ENCODE data around the gene SOCS3. TPM values are rescaled to one million over a fixed set of nuclear protein-coding genes. Genes with fewer than 3 reads are reported as not detected.
A peak's percentile ranks its signal among the peaks of the same experiment; 100 is the strongest.

Gene SOCS3
- total RNA-seq, 1 experiment from 2014 or later, result 28.9 TPM

GRCh38 chr17:78324391-78325075, 35.3 kb downstream of the SOCS3 start:
- Histone ChIP-seq H3K27ac (peak overlapping the region; percentile 38), H3K4me3 (peak overlapping the region; percentile 20), H3K9me3 (replicated peaks) (no peaks in the 10 kb centered on the region), H3K36me3 (no peaks in the 10 kb centered on the region), H3K4me1 (peaks cover 30% of the 10 kb centered on the region), H3K27me3 (no peaks in the 10 kb centered on the region)
- peak; percentile 91 to 95 for DNase-seq

DNA sequence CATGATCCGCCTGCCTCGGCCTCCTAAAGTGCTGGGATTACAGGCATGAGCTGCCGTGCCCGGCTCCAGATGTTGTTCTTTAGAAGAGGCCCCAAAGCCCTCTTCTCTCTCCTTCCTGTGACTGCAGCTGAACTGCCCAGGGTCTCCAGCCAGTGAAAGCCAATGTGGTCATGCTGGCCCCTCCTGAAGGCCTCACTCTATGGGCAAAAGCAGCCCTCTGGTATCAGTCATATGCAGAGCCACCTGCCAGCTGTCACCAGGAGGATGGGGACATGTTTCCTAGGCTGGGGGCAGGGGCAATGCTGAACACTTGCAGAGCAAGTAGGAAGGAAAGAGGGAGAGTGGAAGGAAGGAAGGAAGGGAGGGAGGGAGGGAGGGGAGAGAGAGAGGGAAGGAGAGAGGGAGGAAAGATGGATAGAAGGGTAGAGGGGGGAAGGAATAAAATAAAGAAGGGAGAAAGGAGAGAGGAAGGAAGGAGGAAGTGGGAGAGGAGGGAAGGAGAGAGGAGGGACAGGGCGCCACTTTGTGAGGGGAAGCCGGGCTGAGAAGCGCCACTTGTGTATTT, 36.0 kb downstream of the SOCS3 start:
- Histone ChIP-seq H3K9me3 (replicated peaks) (no peaks in the 10 kb centered on the region), H3K36me3 (no peaks in the 10 kb centered on the region), H3K27me3 (no peaks in the 10 kb centered on the region), H3K4me3 (peak overlapping the region; percentile 20), H3K27ac (peak overlapping the region; percentile 38), H3K4me1 (peaks cover 23% of the 10 kb centered on the region)
- peak; percentile 60 to 80 for DNase-seq

GRCh38 chr17:78322858-78323455, 36.9 kb downstream of the SOCS3 start:
- H3K36me3 ChIP-seq, result no peaks in the 10 kb centered on the region
- H3K4me3 ChIP-seq, result no peak overlapping the region
- no peak for DNase-seq
- no peaks in the 10 kb centered on the region for H3K27me3 ChIP-seq
- H3K9me3 ChIP-seq (replicated peaks), result no peaks in the 10 kb centered on the region
- no peak overlapping the region for H3K27ac ChIP-seq
- peaks cover 21% of the 10 kb centered on the region for H3K4me1 ChIP-seq

- H3K27me3 ChIP-seq, result no peaks in the 10 kb centered on the region
- no peak for DNase-seq
- H3K4me3 ChIP-seq, result no peak overlapping the region
- peaks cover 26% of the 10 kb centered on the region for H3K4me1 ChIP-seq
- H3K36me3 ChIP-seq, result no peaks in the 10 kb centered on the region
- H3K27ac ChIP-seq, result no peak overlapping the region
- H3K9me3 ChIP-seq (replicated peaks), result no peaks in the 10 kb centered on the region
These were observed 37.5 kb downstream of the SOCS3 start for GRCh38 chr17:78322327-78322857.

GRCh38 chr17:78318843-78319242, 41.0 kb downstream of the SOCS3 start:
- Histone ChIP-seq H3K36me3 (no peaks in the 10 kb centered on the region), H3K9me3 (replicated peaks) (no peaks in the 10 kb centered on the region), H3K27me3 (no peaks in the 10 kb centered on the region), H3K27ac (no peak overlapping the region), H3K4me3 (no peak overlapping the region), H3K4me1 (peaks cover 42% of the 10 kb centered on the region)
- no peak for DNase-seq

- no peak overlapping the region for H3K27ac ChIP-seq
- no peak overlapping the region for H3K4me3 ChIP-seq
- no peaks in the 10 kb centered on the region for H3K36me3 ChIP-seq
- H3K27me3 ChIP-seq, result no peaks in the 10 kb centered on the region
- DNase-seq, result no peak
- H3K9me3 ChIP-seq (replicated peaks), result no peaks in the 10 kb centered on the region
- peaks cover 38% of the 10 kb centered on the region for H3K4me1 ChIP-seq
These were observed 41.5 kb downstream of the SOCS3 start for GRCh38 chr17:78318407-78318806.

GRCh38 chr17:78317794-78318400, 42.0 kb downstream of the SOCS3 start:
- no peaks in the 10 kb centered on the region for H3K9me3 ChIP-seq (replicated peaks)
- DNase-seq, result no peak
- no peaks in the 10 kb centered on the region for H3K27me3 ChIP-seq
- H3K4me3 ChIP-seq, result no peak overlapping the region
- H3K27ac ChIP-seq, result no peak overlapping the region
- peaks cover 35% of the 10 kb centered on the region for H3K4me1 ChIP-seq
- H3K36me3 ChIP-seq, result no peaks in the 10 kb centered on the region

- Histone ChIP-seq H3K27me3 (no peaks in the 10 kb centered on the region), H3K4me1 (peaks cover 35% of the 10 kb centered on the region), H3K36me3 (no peaks in the 10 kb centered on the region), H3K9me3 (replicated peaks) (no peaks in the 10 kb centered on the region), H3K27ac (peak overlapping the region; percentile 99), H3K4me3 (peak overlapping the region; percentile 49)
- peak; percentile 53 to 63 for DNase-seq
These were observed 42.7 kb downstream of the SOCS3 start for GRCh38 chr17:78316867-78317789.

- H3K27me3 ChIP-seq, result no peaks in the 10 kb centered on the region
- peaks cover 35% of the 10 kb centered on the region for H3K4me1 ChIP-seq
- H3K4me3 ChIP-seq, result peak overlapping the region; percentile 49
- peak overlapping the region; percentile 99 for H3K27ac ChIP-seq
- H3K9me3 ChIP-seq (replicated peaks), result no peaks in the 10 kb centered on the region
- no peak for DNase-seq
- H3K36me3 ChIP-seq, result no peaks in the 10 kb centered on the region
These were observed 43.6 kb downstream of the SOCS3 start for GRCh38 chr17:78316115-78316866.

DNA sequence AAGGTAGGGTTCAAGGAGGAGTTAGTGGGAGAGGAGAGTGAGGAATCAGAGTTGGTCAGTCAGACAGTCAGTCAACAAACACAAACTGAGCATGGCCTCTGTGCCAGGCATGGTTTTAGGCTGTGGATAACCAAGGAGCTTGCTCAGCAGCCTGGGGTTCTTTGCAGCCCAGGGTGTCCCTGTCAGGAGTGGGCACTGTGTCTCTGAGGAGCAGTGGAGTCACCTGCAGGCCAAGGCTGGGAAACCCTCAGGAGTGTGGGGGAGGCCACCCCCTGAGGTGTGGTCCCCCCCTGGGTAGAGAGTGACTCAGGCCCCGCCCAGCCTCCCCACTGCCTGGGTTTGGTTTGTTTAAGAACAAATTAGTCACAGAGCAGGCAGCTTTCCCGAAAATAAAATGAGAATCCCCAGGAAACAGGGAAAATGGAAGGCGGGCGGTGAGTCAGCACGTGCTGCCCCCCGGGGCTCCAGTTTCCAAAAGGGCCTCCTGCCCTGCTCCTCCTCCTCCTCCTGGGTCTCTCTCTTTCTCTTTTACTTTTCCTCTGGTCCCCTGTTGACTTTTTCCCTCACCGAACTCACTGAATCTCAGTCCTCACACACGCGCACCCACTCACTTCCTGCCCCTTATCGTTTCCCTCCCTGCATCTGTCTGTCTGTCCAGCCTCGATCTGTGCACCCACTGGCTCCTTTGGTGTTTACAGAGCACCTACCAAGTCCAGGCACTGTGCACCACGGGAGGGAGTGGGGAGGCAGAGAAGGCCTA, 44.3 kb downstream of the SOCS3 start:
- no peaks in the 10 kb centered on the region for H3K36me3 ChIP-seq
- H3K27ac ChIP-seq, result peak overlapping the region; percentile 99
- H3K9me3 ChIP-seq (replicated peaks), result no peaks in the 10 kb centered on the region
- H3K27me3 ChIP-seq, result no peaks in the 10 kb centered on the region
- DNase-seq, result peak; percentile 96 to 97
- H3K4me3 ChIP-seq, result peak overlapping the region; percentile 49
- H3K4me1 ChIP-seq, result peaks cover 35% of the 10 kb centered on the region

- H3K27ac ChIP-seq, result peak overlapping the region; percentile 99
- no peaks in the 10 kb centered on the region for H3K36me3 ChIP-seq
- peaks cover 35% of the 10 kb centered on the region for H3K4me1 ChIP-seq
These were observed 45.1 kb downstream of the SOCS3 start for GRCh38 chr17:78314683-78315354.

DNA sequence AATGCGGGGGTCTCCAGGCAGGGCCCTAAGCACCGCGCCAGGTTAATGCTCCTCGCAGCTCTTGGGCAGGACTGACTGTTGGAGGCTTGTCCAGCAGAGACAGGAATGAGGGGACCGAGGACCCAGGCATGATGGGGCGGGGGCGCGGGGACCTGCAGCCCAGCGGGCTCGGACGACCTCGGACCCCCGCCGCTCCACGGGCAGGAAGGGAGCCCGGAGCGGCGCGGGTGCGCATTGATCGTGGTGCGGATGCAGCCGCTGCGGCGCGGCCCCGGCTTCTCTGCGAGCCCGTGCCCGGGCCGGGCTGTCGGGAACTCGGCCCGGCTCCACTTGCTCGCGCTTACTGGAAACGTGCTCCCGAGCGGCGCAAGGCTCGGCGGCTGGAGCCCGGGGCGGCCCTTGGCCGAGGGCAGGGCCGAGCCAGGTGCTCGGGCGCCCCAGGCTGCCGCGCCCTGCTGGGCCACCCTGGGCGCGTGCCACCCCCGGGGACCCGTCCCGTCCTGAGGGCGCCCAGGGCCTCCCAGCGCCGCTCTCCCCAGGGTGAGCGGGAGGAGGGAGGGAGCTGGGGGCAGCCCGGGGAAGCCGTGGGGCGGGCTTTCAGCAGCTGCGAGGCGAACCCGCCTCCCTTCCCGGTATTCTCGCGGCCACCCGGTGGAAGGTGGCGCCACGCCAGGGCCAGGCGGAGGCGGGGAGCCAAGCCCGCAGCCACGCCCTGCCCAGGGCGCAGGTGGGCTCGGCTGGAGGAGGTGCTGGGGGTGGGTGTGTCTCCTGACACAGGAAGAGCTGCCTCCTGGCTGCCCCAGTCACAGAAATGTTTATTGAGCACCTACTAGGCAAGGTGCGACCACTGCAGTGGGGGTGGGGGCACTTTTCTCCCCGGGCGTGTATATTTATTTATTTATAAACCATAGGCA, 45.9 kb downstream of the SOCS3 start:
- Histone ChIP-seq H3K27me3 (no peaks in the 10 kb centered on the region), H3K9me3 (replicated peaks) (no peaks in the 10 kb centered on the region), H3K4me1 (peaks cover 41% of the 10 kb centered on the region), H3K27ac (peak overlapping the region; percentile 10; the same call in 1 of the 2 replicates), H3K36me3 (no peaks in the 10 kb centered on the region), H3K4me3 (peak overlapping the region; percentile 50)
- DNase-seq, result peak; percentile 93

More at GRCh38 chr17:78314683-78315354, 45.1 kb downstream of the SOCS3 start:
- Histone ChIP-seq H3K27me3 (no peaks in the 10 kb centered on the region), H3K4me3 (peak overlapping the region; percentile 50), H3K9me3 (replicated peaks) (no peaks in the 10 kb centered on the region)
- DNase-seq, result peak; percentile 70 to 74
